Measurements from ENCODE around the gene HECTD1. TPM values are rescaled to one million over a fixed set of nuclear protein-coding genes. Genes with fewer than 3 reads are reported as not detected.

The HECTD1 gene
- total RNA-seq, 2 experiments from 2014 or later: 90.3 to 126 TPM

GRCh38 chr14:31241450-31242114 is 34.0 kb upstream of the HECTD1 start:
- no TSS peak for BruUV-seq (replicated peaks)
- H4K20me1 ChIP-seq (ENCODE audit: insufficient read depth, low read length): no peaks in the 10 kb centered on the region
- H3K36me3 ChIP-seq (ENCODE audit: insufficient read depth, low read length): no peaks in the 10 kb centered on the region
- no peaks in the 10 kb centered on the region for H3K79me2 ChIP-seq (ENCODE audit: insufficient read depth, low read depth, low read length)
- POLR2A ChIA-PET: interaction anchor here (0.5 to 1.2 kb wide), 2 partner anchors 12 to 1059 kb away, joined by 4 read pairs; no protein-coding TSS in a partner anchor
- H3K27ac ChIP-seq (ENCODE audit: low read depth, low read length, poor library complexity, severe bottlenecking): no peak overlapping the region
- H3K4me3 ChIP-seq (ENCODE audit: low read depth, low read length, poor library complexity, severe bottlenecking): no peak overlapping the region
- H3K9me2 ChIP-seq (ENCODE audit: insufficient read depth, low read length): no peaks in the 10 kb centered on the region
- H3K4me1 ChIP-seq (ENCODE audit: insufficient read depth, low read length, poor library complexity, severe bottlenecking): no peaks in the 10 kb centered on the region
- no peak for DNase-seq (ENCODE audit: low spot score)
- intact Hi-C loops (cut with micrococcal nuclease; ENCODE audit: unreplicated experiment): no loop called here
- TF ChIP-seq CTCF (conservative IDR thresholded peaks at IDR 0.05; ENCODE audit: low read length) (no peak), EZH2phosphoT487 (IDR thresholded peaks at IDR 0.05; ENCODE audit: borderline replicate concordance, low read depth, low read length) (no peak)
- no peak overlapping the region for H3K4me2 ChIP-seq (ENCODE audit: low read length)
- H3K9me3 ChIP-seq (ENCODE audit: low read length): no peaks in the 10 kb centered on the region
- CTCF ChIA-PET (ENCODE audit: unreplicated experiment): no interaction called here
- H2AFZ ChIP-seq (ENCODE audit: low read length): no peak overlapping the region

GRCh38 chr14:31239741-31240140 is 32.1 kb upstream of the HECTD1 start:
- BruUV-seq (replicated peaks): no TSS peak
- no peaks in the 10 kb centered on the region for H3K9me3 ChIP-seq (ENCODE audit: low read length)
- POLR2A ChIA-PET: no interaction called here
- no peak overlapping the region for H2AFZ ChIP-seq (ENCODE audit: low read length)
- no peaks in the 10 kb centered on the region for H3K4me1 ChIP-seq (ENCODE audit: insufficient read depth, low read length, poor library complexity, severe bottlenecking)
- CTCF ChIA-PET (ENCODE audit: unreplicated experiment): no interaction called here
- no peaks in the 10 kb centered on the region for H3K79me2 ChIP-seq (ENCODE audit: insufficient read depth, low read depth, low read length)
- no peaks in the 10 kb centered on the region for H4K20me1 ChIP-seq (ENCODE audit: insufficient read depth, low read length)
- H3K36me3 ChIP-seq (ENCODE audit: insufficient read depth, low read length): no peaks in the 10 kb centered on the region
- intact Hi-C loops (cut with micrococcal nuclease; ENCODE audit: unreplicated experiment): no loop called here
- no peak overlapping the region for H3K4me2 ChIP-seq (ENCODE audit: low read length)
- no peak for TF ChIP-seq EZH2phosphoT487 (IDR thresholded peaks at IDR 0.05; ENCODE audit: borderline replicate concordance, low read depth, low read length)
- no peak for TF ChIP-seq CTCF (conservative IDR thresholded peaks at IDR 0.05; ENCODE audit: low read length)
- H3K4me3 ChIP-seq (ENCODE audit: low read depth, low read length, poor library complexity, severe bottlenecking): no peak overlapping the region
- DNase-seq (ENCODE audit: low spot score): no peak
- H3K27ac ChIP-seq (ENCODE audit: low read depth, low read length, poor library complexity, severe bottlenecking): no peak overlapping the region
- no peaks in the 10 kb centered on the region for H3K9me2 ChIP-seq (ENCODE audit: insufficient read depth, low read length)

GRCh38 chr14:31235462-31235861 is 27.9 kb upstream of the HECTD1 start:
- Histone ChIP-seq H3K4me2 (ENCODE audit: low read length) (no peak overlapping the region), H3K27ac (ENCODE audit: low read depth, low read length, poor library complexity, severe bottlenecking) (no peak overlapping the region), H4K20me1 (ENCODE audit: insufficient read depth, low read length) (no peaks in the 10 kb centered on the region), H3K9me2 (ENCODE audit: insufficient read depth, low read length) (no peaks in the 10 kb centered on the region), H3K4me1 (ENCODE audit: insufficient read depth, low read length, poor library complexity, severe bottlenecking) (no peaks in the 10 kb centered on the region), H3K79me2 (ENCODE audit: insufficient read depth, low read depth, low read length) (no peaks in the 10 kb centered on the region), H3K4me3 (ENCODE audit: low read depth, low read length, poor library complexity, severe bottlenecking) (no peak overlapping the region), H3K9me3 (ENCODE audit: low read length) (no peaks in the 10 kb centered on the region), H2AFZ (ENCODE audit: low read length) (no peak overlapping the region), H3K36me3 (ENCODE audit: insufficient read depth, low read length) (no peaks in the 10 kb centered on the region)
- DNase-seq (ENCODE audit: low spot score): no peak
- intact Hi-C loops (cut with micrococcal nuclease; ENCODE audit: unreplicated experiment): no loop called here
- no TSS peak for BruUV-seq (replicated peaks)
- CTCF ChIA-PET (ENCODE audit: unreplicated experiment): no interaction called here
- TF ChIP-seq CTCF (conservative IDR thresholded peaks at IDR 0.05; ENCODE audit: low read length) (no peak), EZH2phosphoT487 (IDR thresholded peaks at IDR 0.05; ENCODE audit: borderline replicate concordance, low read depth, low read length) (no peak)
- POLR2A ChIA-PET: interaction anchor here (0.8 kb wide), 1 partner anchor 36 kb away, joined by 3 read pairs; no protein-coding TSS in a partner anchor
